ENCODE data around the gene HDAC10.

The HDAC10 gene

GRCh38 chr22:50289151-50289941 is 38.3 kb upstream of the HDAC10 start:
- DNase-seq (no peak), ATAC-seq (no peak)
- Mint-ChIP-seq H3K9me3 (no peaks in the 10 kb centered on the region), H3K4me3 (no peak overlapping the region), H3K27ac (no peak overlapping the region), H3K36me3 (ENCODE audit: low read depth) (no peaks in the 10 kb centered on the region), H3K4me1 (peaks cover 14% of the 10 kb centered on the region), H3K27me3 (peaks cover 6% of the 10 kb centered on the region)

- Mint-ChIP-seq H3K4me3 (no peak overlapping the region), H3K27ac (no peak overlapping the region), H3K36me3 (ENCODE audit: low read depth) (no peaks in the 10 kb centered on the region), H3K4me1 (peaks cover 10% of the 10 kb centered on the region), H3K9me3 (no peaks in the 10 kb centered on the region), H3K27me3 (peaks cover 3% of the 10 kb centered on the region)
- ATAC-seq (no peak), DNase-seq (no peak)
Observed at GRCh38 chr22:50287731-50288130, 36.7 kb upstream of the HDAC10 start.

GRCh38 chr22:50286701-50287318 is 35.7 kb upstream of the HDAC10 start:
- ATAC-seq (no peak), DNase-seq (no peak)
- H3K36me3 Mint-ChIP-seq (ENCODE audit: low read depth): no peaks in the 10 kb centered on the region
- H3K4me3 Mint-ChIP-seq: no peak overlapping the region
- H3K4me1 Mint-ChIP-seq: peaks cover 1% of the 10 kb centered on the region
- H3K27ac Mint-ChIP-seq: no peak overlapping the region
- no peaks in the 10 kb centered on the region for H3K27me3 Mint-ChIP-seq
- no peaks in the 10 kb centered on the region for H3K9me3 Mint-ChIP-seq

- Mint-ChIP-seq H3K27me3 (no peaks in the 10 kb centered on the region), H3K36me3 (ENCODE audit: low read depth) (no peaks in the 10 kb centered on the region), H3K9me3 (no peaks in the 10 kb centered on the region), H3K27ac (no peak overlapping the region), H3K4me1 (no peaks in the 10 kb centered on the region), H3K4me3 (no peak overlapping the region)
- DNase-seq: no peak
- ATAC-seq: no peak
Observed at GRCh38 chr22:50286275-50286674, 35.2 kb upstream of the HDAC10 start.

GRCh38 chr22:50285568-50286229 is 34.6 kb upstream of the HDAC10 start:
- Mint-ChIP-seq H3K4me1 (no peaks in the 10 kb centered on the region), H3K4me3 (no peak overlapping the region), H3K27ac (no peak overlapping the region), H3K27me3 (no peaks in the 10 kb centered on the region), H3K36me3 (ENCODE audit: low read depth) (no peaks in the 10 kb centered on the region), H3K9me3 (no peaks in the 10 kb centered on the region)
- DNase-seq: no peak
- ATAC-seq: no peak

- DNase-seq (no peak), ATAC-seq (no peak)
- no peaks in the 10 kb centered on the region for H3K9me3 Mint-ChIP-seq
- H3K27ac Mint-ChIP-seq: no peak overlapping the region
- no peak overlapping the region for H3K4me3 Mint-ChIP-seq
- no peaks in the 10 kb centered on the region for H3K36me3 Mint-ChIP-seq (ENCODE audit: low read depth)
- no peaks in the 10 kb centered on the region for H3K27me3 Mint-ChIP-seq
- H3K4me1 Mint-ChIP-seq: no peaks in the 10 kb centered on the region
Observed at GRCh38 chr22:50284479-50284878, 33.4 kb upstream of the HDAC10 start.

GRCh38 chr22:50283821-50284220 is 32.8 kb upstream of the HDAC10 start:
- Mint-ChIP-seq H3K9me3 (no peaks in the 10 kb centered on the region), H3K4me3 (no peak overlapping the region), H3K36me3 (ENCODE audit: low read depth) (no peaks in the 10 kb centered on the region), H3K27me3 (no peaks in the 10 kb centered on the region), H3K4me1 (no peaks in the 10 kb centered on the region), H3K27ac (no peak overlapping the region)
- DNase-seq (no peak), ATAC-seq (no peak)

- H3K27ac Mint-ChIP-seq: no peak overlapping the region
- no peaks in the 10 kb centered on the region for H3K4me1 Mint-ChIP-seq
- no peaks in the 10 kb centered on the region for H3K27me3 Mint-ChIP-seq
- H3K4me3 Mint-ChIP-seq: no peak overlapping the region
- DNase-seq: no peak
- no peaks in the 10 kb centered on the region for H3K9me3 Mint-ChIP-seq
- ATAC-seq: no peak
- no peaks in the 10 kb centered on the region for H3K36me3 Mint-ChIP-seq (ENCODE audit: low read depth)
Observed at GRCh38 chr22:50282361-50283155, 31.5 kb upstream of the HDAC10 start.

- Mint-ChIP-seq H3K36me3 (ENCODE audit: low read depth) (no peaks in the 10 kb centered on the region), H3K27ac (no peak overlapping the region), H3K27me3 (no peaks in the 10 kb centered on the region), H3K9me3 (no peaks in the 10 kb centered on the region), H3K4me1 (no peaks in the 10 kb centered on the region), H3K4me3 (no peak overlapping the region)
- no peak for ATAC-seq
- no peak for DNase-seq
Observed at GRCh38 chr22:50281957-50282356, 30.9 kb upstream of the HDAC10 start.

GRCh38 chr22:50281384-50281760 is 30.3 kb upstream of the HDAC10 start:
- Mint-ChIP-seq H3K9me3 (no peaks in the 10 kb centered on the region), H3K27ac (no peak overlapping the region), H3K4me1 (no peaks in the 10 kb centered on the region), H3K27me3 (no peaks in the 10 kb centered on the region), H3K36me3 (ENCODE audit: low read depth) (no peaks in the 10 kb centered on the region), H3K4me3 (no peak overlapping the region)
- ATAC-seq: no peak
- no peak for DNase-seq

GRCh38 chr22:50280708-50281383 is 29.8 kb upstream of the HDAC10 start:
- Mint-ChIP-seq H3K4me3 (no peak overlapping the region), H3K36me3 (ENCODE audit: low read depth) (no peaks in the 10 kb centered on the region), H3K9me3 (no peaks in the 10 kb centered on the region), H3K27ac (no peak overlapping the region), H3K4me1 (no peaks in the 10 kb centered on the region), H3K27me3 (no peaks in the 10 kb centered on the region)
- no peak for ATAC-seq
- DNase-seq: no peak

- DNase-seq: no peak
- Mint-ChIP-seq H3K4me3 (no peak overlapping the region), H3K4me1 (no peaks in the 10 kb centered on the region), H3K27ac (no peak overlapping the region), H3K9me3 (no peaks in the 10 kb centered on the region), H3K27me3 (no peaks in the 10 kb centered on the region), H3K36me3 (ENCODE audit: low read depth) (no peaks in the 10 kb centered on the region)
- no peak for ATAC-seq
Observed at GRCh38 chr22:50280022-50280707, 29.1 kb upstream of the HDAC10 start.

- Mint-ChIP-seq H3K27me3 (no peaks in the 10 kb centered on the region), H3K27ac (no peak overlapping the region), H3K4me1 (no peaks in the 10 kb centered on the region), H3K4me3 (no peak overlapping the region), H3K36me3 (ENCODE audit: low read depth) (no peaks in the 10 kb centered on the region), H3K9me3 (no peaks in the 10 kb centered on the region)
- DNase-seq: no peak
- no peak for ATAC-seq
Observed at GRCh38 chr22:50278956-50279619, 28.0 kb upstream of the HDAC10 start.

All from activated naive CD8-positive, alpha-beta T cell treated with anti-CD3 and anti-CD28 coated beads, Interleukin-2, amount 50 U/mL, for 24 hours (primary cell).